ENCODE data around the gene HOXB13. TPM values are rescaled to one million over a fixed set of nuclear protein-coding genes. Genes with fewer than 3 reads are reported as not detected.

HOXB13 gene
- polyA plus RNA-seq, 1 of the 3 experiments (the other 2 are of a cell fraction) = not detected

- TF ChIP-seq PBX3 (IDR thresholded peaks at IDR 0.05) (no peak), ELF1 (IDR thresholded peaks at IDR 0.05) (no peak), CHD2 (IDR thresholded peaks at IDR 0.05; ENCODE audit: low read length, partially characterized antibody) (no peak), EZH2phosphoT487 (IDR thresholded peaks at IDR 0.05; ENCODE audit: borderline replicate concordance, low read depth) (no peak), NRF1 (IDR thresholded peaks at IDR 0.05; ENCODE audit: low read depth, low read length) (no peak), FOXJ3 (CRISPR knock-in tag; IDR thresholded peaks at IDR 0.05) (no peak), MEF2A (IDR thresholded peaks at IDR 0.05; ENCODE audit: borderline replicate concordance, low read depth) (no peak), TAF1 (IDR thresholded peaks at IDR 0.05; ENCODE audit: borderline replicate concordance, low read depth, low read length) (no peak), SIN3A (IDR thresholded peaks at IDR 0.05; ENCODE audit: borderline replicate concordance, low read depth, low read length) (no peak), MXI1 (IDR thresholded peaks at IDR 0.05; ENCODE audit: low read depth, low read length) (no peak), POLR2AphosphoS5 (IDR thresholded peaks at IDR 0.05; ENCODE audit: low read depth, low read length) (no peak), MAX (IDR thresholded peaks at IDR 0.05; ENCODE audit: low read depth) (no peak)
These were observed 10.4 kb upstream of the HOXB13 start (continued) for GRCh38 chr17:48738803-48739526.

- Histone ChIP-seq H2AFZ (ENCODE audit: low read depth) (no peak overlapping the region), H3K27me3 (ENCODE audit: insufficient read depth) (peaks cover 98% of the 10 kb centered on the region), H3K4me1 (ENCODE audit: control insufficient read depth in 1 of 2, insufficient read depth in 2 of 2, low read depth in 1 of 2, low read length in 1 of 2) (no peaks in the 10 kb centered on the region), H3K9ac (no peak overlapping the region), H3K9me3 (no peaks in the 10 kb centered on the region), H3K9me2 (no peaks in the 10 kb centered on the region), H3K36me3 (replicated peaks in 1 of 2; ENCODE audit: control insufficient read depth in 1 of 2, insufficient read depth in 2 of 2, low read length in 1 of 2) (no peaks in the 10 kb centered on the region), H3K79me2 (ENCODE audit: insufficient read depth) (no peaks in the 10 kb centered on the region), H3K27ac (ENCODE audit: low read depth in 2 of 2, low read length in 1 of 2) (no peak overlapping the region), H4K20me1 (ENCODE audit: insufficient read depth) (no peaks in the 10 kb centered on the region), H3K4me2 (no peak overlapping the region), H3K4me3 (ENCODE audit: low read depth in 2 of 2, low read length in 1 of 2) (no peak overlapping the region), H3F3A (replicated peaks; ENCODE audit: insufficient read depth) (no peaks in the 10 kb centered on the region)
- ChIA-PET CTCF (interaction anchor here (0.9 to 3.4 kb wide), 7 partner anchors 11 to 294 kb away, joined by 3 to 20 read pairs (median 10); partner anchors contain the start of gene PRAC2), POLR2A (no interaction called here)
- DNase-seq = no peak
- 10% methylated on average over 11 of the region's 11 CpGs for WGBS (ENCODE audit: low lambda C conversion rate)
- TF ChIP-seq IRF3 (IDR thresholded peaks at IDR 0.05; ENCODE audit: low read depth, low read length) = no peak
- no peak for TF ChIP-seq TAF1 (IDR thresholded peaks at IDR 0.05; ENCODE audit: borderline replicate concordance, low read depth, low read length)
- TF ChIP-seq FOXM1 (IDR thresholded peaks at IDR 0.05; ENCODE audit: low read depth) = no peak
- no peak for TF ChIP-seq GATA2 (CRISPR knock-in tag; IDR thresholded peaks at IDR 0.05)
- no peak for TF ChIP-seq GABPA (IDR thresholded peaks at IDR 0.05; ENCODE audit: low read depth)
- TF ChIP-seq CTCF (IDR thresholded peaks at IDR 0.05) = no peak
- TF ChIP-seq REST (IDR thresholded peaks at IDR 0.05; ENCODE audit: low read depth, low read length) = no peak
- no peak for TF ChIP-seq RCOR1 (IDR thresholded peaks at IDR 0.05; ENCODE audit: low read length)
- no peak for TF ChIP-seq EZH2phosphoT487 (IDR thresholded peaks at IDR 0.05; ENCODE audit: borderline replicate concordance, low read depth)
- TF ChIP-seq RXRA (IDR thresholded peaks at IDR 0.05; ENCODE audit: borderline replicate concordance, low read depth) = no peak
- no peak for TF ChIP-seq EP300 (IDR thresholded peaks at IDR 0.05; ENCODE audit: borderline replicate concordance in 1 of 2, low read depth in 1 of 2, low read length in 1 of 2)
These were observed 9.9 kb upstream of the HOXB13 start for GRCh38 chr17:48738424-48738802.

All from SK-N-SH (cell line).